ENCODE measurements around the gene KCNJ14.
A peak's percentile ranks its signal among the peaks of the same experiment; 100 is the strongest.

The KCNJ14 gene

GRCh38 chr19:48445256-48445605 lies 10.1 kb upstream of the KCNJ14 start:
- no peak for DNase-seq (ENCODE audit: low read depth in 2 of 2)

- peak; percentile 92 for DNase-seq (ENCODE audit: low read depth in 2 of 2)
These were observed 9.5 kb upstream of the KCNJ14 start, which contains the start of gene GRWD1 for GRCh38 chr19:48445606-48446481. TSS of gene GRWD1 (plus strand) at chr19:48445983. CDS start at chr19:48446006, 23 bp downstream.

GRCh38 chr19:48446579-48446978 lies 8.8 kb upstream of the KCNJ14 start:
- DNase-seq (ENCODE audit: low read depth in 2 of 2) = no peak

- DNase-seq (ENCODE audit: low read depth in 2 of 2) = no peak
These were observed 6.8 kb upstream of the KCNJ14 start for GRCh38 chr19:48448563-48448962.

GRCh38 chr19:48450441-48450840 lies 4.9 kb upstream of the KCNJ14 start:
- DNase-seq (ENCODE audit: low read depth in 2 of 2) = no peak

- no peak for DNase-seq (ENCODE audit: low read depth in 2 of 2)
These were observed 4.5 kb upstream of the KCNJ14 start for GRCh38 chr19:48450863-48451262.

- no peak for DNase-seq (ENCODE audit: low read depth in 2 of 2)
These were observed 3.8 kb upstream of the KCNJ14 start for GRCh38 chr19:48451624-48452023.

GRCh38 chr19:48452289-48453190 lies 2.8 kb upstream of the KCNJ14 start:
- DNase-seq (ENCODE audit: low read depth in 2 of 2) = no peak

- no peak for DNase-seq (ENCODE audit: low read depth in 2 of 2)
These were observed 1.1 kb upstream of the KCNJ14 start for GRCh38 chr19:48454150-48454730.

- no peak for DNase-seq (ENCODE audit: low read depth in 2 of 2)
These were observed 661 bp downstream of the KCNJ14 start for GRCh38 chr19:48455908-48456562.

GRCh38 chr19:48456864-48457263 lies 1.5 kb downstream of the KCNJ14 start:
- DNase-seq (ENCODE audit: low read depth in 2 of 2) = no peak

- no peak for DNase-seq (ENCODE audit: low read depth in 2 of 2)
These were observed 2.6 kb downstream of the KCNJ14 start for GRCh38 chr19:48458016-48458415.

GRCh38 chr19:48461651-48461981 lies 6.2 kb downstream of the KCNJ14 start:
- DNase-seq (ENCODE audit: low read depth in 2 of 2) = no peak

GRCh38 chr19:48461982-48462655 lies 6.7 kb downstream of the KCNJ14 start:
- no peak for DNase-seq (ENCODE audit: low read depth in 2 of 2)

- no peak for DNase-seq (ENCODE audit: low read depth in 2 of 2)
These were observed 9.8 kb downstream of the KCNJ14 start for GRCh38 chr19:48465215-48465614.

- DNase-seq (ENCODE audit: low read depth in 2 of 2) = no peak
These were observed 11.4 kb downstream of the KCNJ14 start for GRCh38 chr19:48466561-48467325.

GRCh38 chr19:48468772-48469288 lies 13.5 kb downstream of the KCNJ14 start:
- peak; percentile 99 for DNase-seq (ENCODE audit: low read depth in 2 of 2)

GRCh38 chr19:48469289-48469881 lies 14.0 kb downstream of the KCNJ14 start, which contains the start of gene CYTH2:
TSS of gene CYTH2 (plus strand) at chr19:48469369. CDS start at chr19:48469508, 139 bp downstream.
- peak; percentile 53 to 77 for DNase-seq (ENCODE audit: low read depth in 2 of 2)

GRCh38 chr19:48469934-48470680 lies 14.7 kb downstream of the KCNJ14 start:
- no peak for DNase-seq (ENCODE audit: low read depth in 2 of 2)

Data from stimulated activated CD4-positive, alpha-beta T cell treated with anti-CD3 and anti-CD28 coated beads, Interleukin-12 subunit alpha, Interleukin-12 subunit beta, amount 100 ng/mL, for 24 hours (primary cell).